Body of pancreas (tissue), 4 donors: ENCODE results near the gene MMP13. TPM values are rescaled to one million over a fixed set of nuclear protein-coding genes. Genes with fewer than 3 reads are reported as not detected.

Experiments
- ATAC-seq: fragments of 150-250 bp; one replicate; pipeline ENCODE4 v1.9.1; 2016
- DNase-seq, 4 donors: peaks; one replicate each; pipeline ENCODE4 v3.0.0-alpha.2; 2019
- H3K27ac ChIP-seq, 4 donors: fragments of 200-600 bp; sonication (generic); 1 replicate in 3 of 4; 2 replicates in 1 of 4; pipeline versions ENCODE4 v1.5.1 to v1.6.1; 2016 to 2019; ENCODE audit warnings: mild to moderate bottlenecking in 1 of 4, mixed read lengths in 1 of 4, moderate library complexity in 1 of 4
- H3K27me3 ChIP-seq, 2 donors: fragments of 200-600 bp; sonication (generic); one replicate each; pipeline ENCODE4 v1.6.0; 2016; ENCODE audit warnings: mild to moderate bottlenecking in 1 of 2
- H3K36me3 ChIP-seq, 2 donors: fragments of 200-600 bp; sonication (generic); replicated peaks in 1 of 2; 2 replicates each; pipeline ENCODE4 v1.5.1; 2016; ENCODE audit warnings: low read depth in 2 of 2; ENCODE audit not compliant: insufficient read depth in 1 of 2
- H3K4me1 ChIP-seq: fragments of 200-600 bp; sonication (generic); one replicate; pipeline ENCODE4 v1.6.0; 2016
- H3K4me3 ChIP-seq, 2 donors: fragments of 200-600 bp; sonication (generic); 1 replicate in 1 of 2; 2 replicates in 1 of 2; pipeline ENCODE4 v1.5.1; 2016 to 2019
- H3K9me3 ChIP-seq, 3 donors: fragments of 200-600 bp; sonication (generic); 1 replicate in 2 of 3; 2 replicates in 1 of 3; pipeline ENCODE4 v1.5.1; 2016
- POLR2A ChIP-seq, 3 donors: fragments of 450-650 bp; IDR thresholded peaks; one replicate each; pipeline ENCODE4 v1.6.1; 2016; ENCODE audit warnings: antibody characterized with exemption in 3 of 3, mild to moderate bottlenecking in 2 of 3
- WGBS, 2 donors: methylation state at CpG; one replicate each; pipeline ENCODE4 v1.1.5; 2017; 5-methylcytosine and 5-hydroxymethylcytosine counted together
- intact Hi-C: fragments of 100-400 bp; cut with DNase I; formaldehyde crosslinking; loops from one replicate; pipeline ENCODE4 v1.15.1; 2023
- total RNA-seq, 2 donors: library from RNA; depleted of rRNA; stranded (reverse); fragments of >200 nt; gene quantifications; one replicate each; pipeline ENCODE4 v1.1.0, GENCODE V29; 2016
- TF ChIP-seq, protein P1 (sequence below), 7 experiments: fragments of 450-650 bp in 4 of 7; fragments of 200-600 bp in 3 of 7; sonication (generic) in 3 of 7; IDR thresholded peaks; one replicate each; pipeline ENCODE4 v1.5.1; 2016 to 2019; ENCODE audit warnings: antibody characterized with exemption in 7 of 7

Gene MMP13
- total RNA-seq, 2 donors from 2014 or later = not detected

DNA sequence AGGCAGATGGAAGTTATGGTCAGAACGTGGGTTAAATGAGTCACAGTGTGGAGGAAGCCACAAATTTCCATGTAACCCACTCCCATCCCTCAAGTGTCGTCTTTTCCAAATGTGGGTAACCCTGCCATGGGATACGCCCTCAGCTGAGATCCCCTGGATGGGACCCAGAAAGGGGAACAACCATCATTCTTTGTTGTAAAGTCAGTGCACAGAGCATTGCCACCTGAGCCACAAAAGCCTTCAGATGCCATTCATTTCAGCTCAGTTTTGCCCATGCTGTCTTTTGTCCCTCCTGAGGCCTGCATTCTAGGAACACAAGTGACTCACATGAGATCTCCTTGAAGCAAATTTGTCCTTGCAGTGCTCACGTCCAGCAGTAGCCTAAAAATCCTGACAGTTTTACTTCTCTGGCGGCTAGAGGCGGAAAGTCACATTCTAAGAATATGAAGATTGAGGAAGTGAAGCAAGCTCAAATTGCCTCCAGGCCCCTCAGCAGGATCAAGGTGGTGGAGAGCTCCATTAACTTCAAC is 30.6 kb downstream of the MMP13 start:
- no peak overlapping the region for H3K27ac ChIP-seq
- no peaks in the 10 kb centered on the region for H3K27me3 ChIP-seq
- peaks cover 3% of the 10 kb centered on the region for H3K4me1 ChIP-seq
- H3K4me3 ChIP-seq = no peak overlapping the region
- H3K36me3 ChIP-seq = no peaks in the 10 kb centered on the region
- 45 to 50% methylated on average over 6 of the region's 6 CpGs for WGBS, 2 donors
- DNase-seq (no peak), ATAC-seq (no peak)
- H3K9me3 ChIP-seq = no peaks in the 10 kb centered on the region
- TF ChIP-seq, protein P1, sequence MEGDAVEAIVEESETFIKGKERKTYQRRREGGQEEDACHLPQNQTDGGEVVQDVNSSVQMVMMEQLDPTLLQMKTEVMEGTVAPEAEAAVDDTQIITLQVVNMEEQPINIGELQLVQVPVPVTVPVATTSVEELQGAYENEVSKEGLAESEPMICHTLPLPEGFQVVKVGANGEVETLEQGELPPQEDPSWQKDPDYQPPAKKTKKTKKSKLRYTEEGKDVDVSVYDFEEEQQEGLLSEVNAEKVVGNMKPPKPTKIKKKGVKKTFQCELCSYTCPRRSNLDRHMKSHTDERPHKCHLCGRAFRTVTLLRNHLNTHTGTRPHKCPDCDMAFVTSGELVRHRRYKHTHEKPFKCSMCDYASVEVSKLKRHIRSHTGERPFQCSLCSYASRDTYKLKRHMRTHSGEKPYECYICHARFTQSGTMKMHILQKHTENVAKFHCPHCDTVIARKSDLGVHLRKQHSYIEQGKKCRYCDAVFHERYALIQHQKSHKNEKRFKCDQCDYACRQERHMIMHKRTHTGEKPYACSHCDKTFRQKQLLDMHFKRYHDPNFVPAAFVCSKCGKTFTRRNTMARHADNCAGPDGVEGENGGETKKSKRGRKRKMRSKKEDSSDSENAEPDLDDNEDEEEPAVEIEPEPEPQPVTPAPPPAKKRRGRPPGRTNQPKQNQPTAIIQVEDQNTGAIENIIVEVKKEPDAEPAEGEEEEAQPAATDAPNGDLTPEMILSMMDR (IDR thresholded peaks at IDR 0.05) = no peak
- TF ChIP-seq POLR2A (IDR thresholded peaks at IDR 0.05) = no peak
- intact Hi-C loops = no loop called here

DNA sequence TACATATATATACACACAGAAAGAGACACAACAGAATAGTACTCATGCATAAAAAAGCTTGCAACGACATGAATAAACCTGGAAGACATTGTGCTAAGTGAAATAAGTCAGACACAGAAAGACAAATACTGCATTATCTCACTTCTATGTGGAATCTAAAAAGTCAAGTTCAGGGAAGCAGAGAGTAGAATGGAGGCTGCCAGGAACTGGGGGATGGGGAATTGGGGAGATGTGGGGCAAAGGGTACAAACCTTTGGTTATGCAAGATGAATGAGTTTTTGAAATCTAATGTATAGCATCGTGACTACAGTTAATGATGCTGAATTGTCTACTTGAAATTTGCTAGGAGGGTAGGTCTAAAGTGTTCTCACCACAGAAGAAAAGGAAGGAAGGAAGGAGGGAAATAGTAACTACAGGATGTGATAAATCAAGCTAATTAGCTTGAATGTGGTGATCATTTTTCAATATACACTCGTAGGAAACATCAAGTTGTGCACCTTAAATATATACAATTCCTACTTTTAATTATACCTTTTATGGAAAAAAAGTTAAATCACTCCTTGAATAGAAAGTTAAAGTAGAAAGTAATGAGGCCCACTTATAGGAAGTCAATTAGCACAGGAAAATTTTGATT is 33.8 kb downstream of the MMP13 start:
- H3K27me3 ChIP-seq = no peaks in the 10 kb centered on the region
- DNase-seq (no peak), ATAC-seq (no peak)
- 41 to 60% methylated on average over 3 of the region's 3 CpGs for WGBS, 2 donors
- H3K36me3 ChIP-seq = no peaks in the 10 kb centered on the region
- H3K4me1 ChIP-seq = no peaks in the 10 kb centered on the region
- H3K27ac ChIP-seq = no peak overlapping the region
- intact Hi-C loops = no loop called here
- no peaks in the 10 kb centered on the region for H3K9me3 ChIP-seq
- H3K4me3 ChIP-seq = no peak overlapping the region
- no peak for TF ChIP-seq POLR2A (IDR thresholded peaks at IDR 0.05)
- TF ChIP-seq, protein P1 (IDR thresholded peaks at IDR 0.05) = no peak

DNA sequence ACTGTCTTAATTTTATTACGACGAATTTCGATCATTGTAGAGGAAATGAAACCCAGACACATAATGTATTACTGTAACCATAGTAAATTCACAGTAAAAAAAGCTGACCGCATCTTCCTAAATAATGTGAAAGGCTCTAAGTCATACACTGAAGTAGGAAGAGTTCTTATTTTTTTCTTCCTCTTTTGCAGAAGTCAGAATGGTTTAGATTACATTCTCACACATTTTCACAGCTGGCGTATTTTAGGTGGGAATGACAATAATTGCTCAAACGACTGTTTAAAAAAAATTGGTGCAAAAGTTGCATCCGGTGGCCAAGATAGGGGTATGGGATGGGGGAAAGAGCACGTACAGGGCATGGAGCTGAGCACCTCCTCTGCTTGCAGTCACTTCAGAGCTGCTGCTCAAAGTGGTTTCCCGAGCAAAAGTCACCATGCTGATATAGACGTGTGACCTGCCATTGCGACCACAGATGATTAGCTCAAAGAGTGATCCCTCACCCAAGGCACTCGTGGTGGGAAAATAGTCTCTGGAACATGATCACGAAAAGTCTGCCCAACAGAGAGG is 35.3 kb downstream of the MMP13 start:
- Histone ChIP-seq H3K4me1 (no peaks in the 10 kb centered on the region), H3K27me3 (no peaks in the 10 kb centered on the region), H3K27ac (no peak overlapping the region), H3K36me3 (no peaks in the 10 kb centered on the region), H3K9me3 (no peaks in the 10 kb centered on the region), H3K4me3 (no peak overlapping the region)
- DNase-seq = no peak
- ATAC-seq = no peak
- intact Hi-C loops = no loop called here
- 57 to 68% methylated on average over 13 of the region's 13 CpGs for WGBS, 2 donors
- no peak for TF ChIP-seq POLR2A (IDR thresholded peaks at IDR 0.05)
- TF ChIP-seq, protein P1 (IDR thresholded peaks at IDR 0.05) = no peak

DNA sequence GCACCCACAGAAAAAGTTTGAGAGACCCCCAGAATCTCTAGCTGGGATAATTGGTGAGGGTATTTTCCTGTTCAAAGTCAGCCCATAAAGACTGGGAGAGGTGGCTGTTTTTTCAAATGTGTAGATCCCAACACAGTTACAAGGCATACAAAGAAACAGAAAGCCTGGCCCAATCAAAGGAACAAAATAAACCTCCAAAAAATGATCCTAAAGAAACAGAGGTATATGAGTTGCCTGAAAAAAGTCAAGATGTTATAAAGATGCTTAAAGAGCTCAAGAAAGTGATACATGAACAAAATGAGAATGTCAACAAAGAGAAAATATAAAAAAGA is 40.5 kb downstream of the MMP13 start:
- no peak overlapping the region for H3K4me3 ChIP-seq
- no peaks in the 10 kb centered on the region for H3K9me3 ChIP-seq
- no peak for ATAC-seq
- no peaks in the 10 kb centered on the region for H3K36me3 ChIP-seq
- DNase-seq = no peak
- H3K27ac ChIP-seq = no peak overlapping the region
- TF ChIP-seq, protein P1 (IDR thresholded peaks at IDR 0.05) = no peak
- TF ChIP-seq POLR2A (IDR thresholded peaks at IDR 0.05) = no peak
- intact Hi-C loops = no loop called here
- H3K27me3 ChIP-seq = no peaks in the 10 kb centered on the region
- H3K4me1 ChIP-seq = no peaks in the 10 kb centered on the region
